ENCODE results near the gene TBC1D2B. TPM values are rescaled to one million over a fixed set of nuclear protein-coding genes. Genes with fewer than 3 reads are reported as not detected.

TBC1D2B gene
- total and polyA plus RNA-seq, 2 of the 4 experiments (the other 2 are of a cell fraction), result 17.7 to 28.3 TPM

GRCh38 chr15:78058401-78058935 is 19.0 kb downstream of the TBC1D2B start (continued):
- TF ChIP-seq RFX5 (IDR thresholded peaks at IDR 0.05; ENCODE audit: low read depth, low read length), result no peak
- no peak for TF ChIP-seq USF2 (IDR thresholded peaks at IDR 0.05; ENCODE audit: low read depth, low read length)
- TF ChIP-seq RAD21 (IDR thresholded peaks at IDR 0.05; ENCODE audit: low read length), result no peak

GRCh38 chr15:78057803-78058202 is 19.7 kb downstream of the TBC1D2B start:
- H3K4me1 ChIP-seq (ENCODE audit: control insufficient read depth, insufficient read depth, low read length), result peaks cover 24% of the 10 kb centered on the region
- no peak for TF ChIP-seq CHD1 (IDR thresholded peaks at IDR 0.05; ENCODE audit: low read depth, low read length)
- no peak for TF ChIP-seq RFX5 (IDR thresholded peaks at IDR 0.05; ENCODE audit: low read depth, low read length)
- no peak for TF ChIP-seq RAD21 (IDR thresholded peaks at IDR 0.05; ENCODE audit: low read length)
- no peak for TF ChIP-seq MAZ (IDR thresholded peaks at IDR 0.05; ENCODE audit: borderline replicate concordance, low read depth, low read length)
- no peak for TF ChIP-seq USF2 (IDR thresholded peaks at IDR 0.05; ENCODE audit: low read depth, low read length)
- TF ChIP-seq CEBPB (IDR thresholded peaks at IDR 0.05; ENCODE audit: low read depth, low read length), result no peak
- TF ChIP-seq SMC3 (IDR thresholded peaks at IDR 0.05; ENCODE audit: low read depth, low read length), result no peak
- no peak for TF ChIP-seq FOS (IDR thresholded peaks at IDR 0.05; ENCODE audit: low read depth, low read length)
- no peak for TF ChIP-seq MXI1 (IDR thresholded peaks at IDR 0.05; ENCODE audit: borderline replicate concordance, low read depth, low read length)
- TF ChIP-seq MAFK (IDR thresholded peaks at IDR 0.05; ENCODE audit: low read depth, low read length), result no peak
- no peak for TF ChIP-seq NFE2L2 (IDR thresholded peaks at IDR 0.05; ENCODE audit: low read depth, low read length)
- TF ChIP-seq POLR2A (IDR thresholded peaks at IDR 0.05; ENCODE audit: low read depth, low read length), result no peak
- no peak for TF ChIP-seq RCOR1 (IDR thresholded peaks at IDR 0.05; ENCODE audit: insufficient replicate concordance, low read length)
- TF ChIP-seq BHLHE40 (IDR thresholded peaks at IDR 0.05; ENCODE audit: low read depth, low read length), result no peak

More at GRCh38 chr15:78057803-78058202, 19.7 kb downstream of the TBC1D2B start:
- H2AK9ac ChIP-seq (replicated peaks; ENCODE audit: low read depth, low read length, poor library complexity), result no peak overlapping the region
- H2AK5ac ChIP-seq (ENCODE audit: low read depth, low read length), result no peak overlapping the region; the same call in 1 of the 2 replicates
- H4K5ac ChIP-seq (ENCODE audit: low read depth, low read length), result no peak overlapping the region
- no peak for ATAC-seq (ENCODE audit: low read depth)
- H3K27me3 ChIP-seq (ENCODE audit: control insufficient read depth, insufficient read depth, low read length), result no peaks in the 10 kb centered on the region
- H3K56ac ChIP-seq (ENCODE audit: extremely low read depth, insufficient read depth, low read length), result no peak overlapping the region
- no peak overlapping the region for H4K8ac ChIP-seq (ENCODE audit: low read depth in 2 of 2, low read length in 2 of 2)
- no peak overlapping the region for H3K9ac ChIP-seq (ENCODE audit: low read depth, low read length)
- intact Hi-C loops (cut with micrococcal nuclease) (no loop called here), in situ Hi-C loops (cut with MboI; ENCODE audit: low sequenced_read_pairs) (no loop called here), dilution Hi-C loops (cut with HindIII; ENCODE audit: low sequenced_read_pairs, unreplicated experiment) (no loop called here)
- H3K4me2 ChIP-seq (ENCODE audit: low read depth, low read length), result no peak overlapping the region
- H3K9me1 ChIP-seq (ENCODE audit: insufficient read depth, low read length), result peaks cover 38% of the 10 kb centered on the region
- H3K9me3 ChIP-seq (ENCODE audit: control insufficient read depth, insufficient read depth, low read length), result no peaks in the 10 kb centered on the region
- no peak overlapping the region; the same call in 1 of the 2 replicates for H2BK120ac ChIP-seq (ENCODE audit: low read depth, low read length)
- H3K36me3 ChIP-seq (ENCODE audit: control insufficient read depth, insufficient read depth, low read length), result peaks cover 7% of the 10 kb centered on the region
- peaks cover 39 to 80% of the 10 kb centered on the region in 2 experiments for H3K79me1 ChIP-seq (ENCODE audit: low read depth in 1 of 2, low read length in 2 of 2)
- H2BK5ac ChIP-seq (ENCODE audit: low read depth, low read length, poor library complexity, severe bottlenecking), result no peak overlapping the region
- no peak overlapping the region for H3K23ac ChIP-seq (ENCODE audit: low read depth, low read length)
- no peak overlapping the region for H3K14ac ChIP-seq (replicated peaks; ENCODE audit: low read depth, low read length)
- H2AFZ ChIP-seq (replicated peaks; ENCODE audit: low read length, poor library complexity), result no peak overlapping the region
- CTCF ChIA-PET, result no interaction called here
- no peak overlapping the region for H3K27ac ChIP-seq (ENCODE audit: insufficient read depth, low read length)
- no peak overlapping the region for H2BK20ac ChIP-seq (ENCODE audit: low read depth, low read length)
- no TSS peak for BruUV-seq (replicated peaks)
- WGBS, 2 experiments (ENCODE audit: extremely low coverage in 2 of 2, insufficient read length in 1 of 2), result no CpG with 5 or more reads among the region's 5 CpGs
- no peak overlapping the region for H2BK15ac ChIP-seq (ENCODE audit: low read depth, low read length)
- peaks cover 58% of the 10 kb centered on the region for H4K20me1 ChIP-seq (ENCODE audit: insufficient read depth, low read length)
- H3K4me3 ChIP-seq (ENCODE audit: insufficient read depth, low read depth, low read length), result no peak overlapping the region
- DNase-seq, result no peak
- no peak overlapping the region for H3K18ac ChIP-seq (ENCODE audit: low read depth, low read length)
- POLR2A ChIA-PET (ENCODE audit: unreplicated experiment), result no interaction called here
- H4K91ac ChIP-seq (ENCODE audit: insufficient read depth, low read depth, low read length), result no peak overlapping the region
- 0 out of 2 replicates have a peak overlapping the region, but pooled peaks have one; percentile 30 for H3K4ac ChIP-seq (ENCODE audit: low read depth, low read length)

All from IMR-90 (cell line).